Keratinocyte (primary cell): ENCODE data around the gene ZCCHC24. TPM values are rescaled to one million over a fixed set of nuclear protein-coding genes. Genes with fewer than 3 reads are reported as not detected.

ENCODE experiments used
- DNase-seq: peaks from one replicate; pipeline ENCODE4 v3.0.0-alpha.2; 2011; ENCODE audit warnings: low read depth, missing footprints, low spot score
- FAIRE-seq: peaks from 2 replicates; lab custom pipeline; 2011; peaks lifted over from hg19 to GRCh38; lab: Jason Lieb, UNC
- H2AFZ ChIP-seq: 2 replicates; pipeline ENCODE4 v1.6.0; 2012; ENCODE audit warnings: low read length, control low read depth, inconsistent platforms; ENCODE audit not compliant: control insufficient read depth
- H3K27ac ChIP-seq: 2 replicates; pipeline ENCODE4 v1.5.1; 2011; ENCODE audit warnings: low read length; ENCODE audit not compliant: control insufficient read depth, insufficient read depth
- H3K27me3 ChIP-seq: 3 replicates; pipeline ENCODE4 v1.6.0; 2011; ENCODE audit warnings: low read length; ENCODE audit not compliant: control insufficient read depth, insufficient read depth; ENCODE audit errors: extremely low read depth
- H3K36me3 ChIP-seq, 2 experiments: 2 replicates in 1 of 2; 3 replicates in 1 of 2; pipeline ENCODE4 v1.5.1; 2011; ENCODE audit warnings: low read length in 2 of 2, mild to moderate bottlenecking in 1 of 2; ENCODE audit not compliant: control insufficient read depth in 2 of 2, insufficient read depth in 2 of 2; ENCODE audit errors: extremely low read depth in 1 of 2
- H3K4me1 ChIP-seq: 3 replicates; pipeline ENCODE4 v1.5.1; 2011; ENCODE audit warnings: low read length; ENCODE audit not compliant: control insufficient read depth, insufficient read depth; ENCODE audit errors: extremely low read depth
- H3K4me2 ChIP-seq: 3 replicates; pipeline ENCODE4 v1.6.0; 2011; ENCODE audit warnings: low read depth, low read length; ENCODE audit not compliant: control insufficient read depth, insufficient read depth; ENCODE audit errors: extremely low read depth
- H3K4me3 ChIP-seq, 3 experiments: fragments of 200-600 bp in 1 of 3; sonication (generic) in 1 of 3; 2 replicates in 2 of 3; 3 replicates in 1 of 3; pipeline ENCODE4 v1.5.1; 2011 to 2016; ENCODE audit warnings: low read length in 3 of 3, mild to moderate bottlenecking in 3 of 3, control low read depth in 2 of 3, inconsistent platforms in 1 of 3, low read depth in 1 of 3, mixed read lengths in 1 of 3, mixed run types in 1 of 3, moderate library complexity in 1 of 3; ENCODE audit not compliant: control insufficient read depth in 2 of 3, insufficient read depth in 2 of 3; ENCODE audit errors: extremely low read depth in 1 of 3
- H3K79me2 ChIP-seq: 2 replicates; pipeline ENCODE4 v1.6.0; 2012; ENCODE audit warnings: low read length; ENCODE audit not compliant: control insufficient read depth, insufficient read depth
- H3K9ac ChIP-seq: 3 replicates; pipeline ENCODE4 v1.6.0; 2011; ENCODE audit warnings: low read length; ENCODE audit not compliant: control insufficient read depth, insufficient read depth; ENCODE audit errors: extremely low read depth
- H3K9me1 ChIP-seq: 3 replicates; pipeline ENCODE4 v1.6.0; 2011; ENCODE audit warnings: low read length; ENCODE audit not compliant: control insufficient read depth, insufficient read depth; ENCODE audit errors: extremely low read depth
- H3K9me3 ChIP-seq: 2 replicates; pipeline ENCODE4 v1.5.1; 2012; ENCODE audit warnings: low read depth, low read length; ENCODE audit not compliant: control insufficient read depth
- H4K20me1 ChIP-seq: 3 replicates; pipeline ENCODE4 v1.6.0; 2011; ENCODE audit warnings: low read length; ENCODE audit not compliant: control insufficient read depth, insufficient read depth; ENCODE audit errors: extremely low read depth
- CTCF ChIP-seq, 3 experiments: IDR thresholded peaks in 1 of 3; conservative IDR thresholded peaks in 1 of 3; optimal IDR thresholded peaks in 1 of 3; 2 replicates in 2 of 3; 3 replicates in 1 of 3; pipeline versions ENCODE3 to v1.5.1; 2011; ENCODE audit warnings: low read length in 3 of 3, mild to moderate bottlenecking in 3 of 3, moderate library complexity in 2 of 3, control low read depth in 1 of 3, inconsistent platforms in 1 of 3; ENCODE audit not compliant: insufficient read depth in 2 of 3; ENCODE audit errors: extremely low read depth in 1 of 3
- EZH2 ChIP-seq: IDR thresholded peaks from one replicate; pipeline ENCODE4 v1.6.1; 2012; ENCODE audit warnings: inconsistent platforms, mild to moderate bottlenecking, low read length, moderate library complexity
- dilution Hi-C: fragments of 300-500 bp; cut with MboI; formaldehyde crosslinking; loops from one replicate; pipeline ENCODE4 v1.7.0; 2020; ENCODE audit warnings: low sequenced_read_pairs; ENCODE audit not compliant: extremely low pct_ligation_motif_present
- polyA plus RNA-seq, 5 experiments: library from polyadenylated mRNA; depleted of rRNA in 3 of 5; stranded (reverse) in 3 of 5; stranded (forward) in 1 of 5; unstranded in 1 of 5; fragments of >200 nt; gene quantifications; 1 replicate in 1 of 5; 2 replicates in 3 of 5; 3 replicates in 1 of 5; pipeline versions ENCODE4 v1.2.1 to v1.2.3, GENCODE V29; 2011 to 2012; ENCODE audit warnings: missing spikeins in 2 of 5, low read depth in 1 of 5, low replicate concordance in 1 of 5

Gene ZCCHC24
- polyA plus RNA-seq, 1 donor (not counting 4 experiments of a cell fraction or from before 2014, with no cell fraction given): 0.96 TPM

GRCh38 chr10:79376751-79377556 lies 68.5 kb downstream of the ZCCHC24 start:
- no peak for TF ChIP-seq EZH2
- no peak for TF ChIP-seq CTCF (optimal IDR thresholded peaks at IDR 0.05 in 1 of 3, IDR thresholded peaks at IDR 0.05 in 1 of 3, conservative IDR thresholded peaks at IDR 0.05 in 1 of 3; ENCODE audit: extremely low read depth in 1 of 3, insufficient read depth in 2 of 3, low read length in 3 of 3)
- no peak overlapping the region for H3K4me2 ChIP-seq
- FAIRE-seq (no peak), DNase-seq (no peak)
- peaks cover 18% of the 10 kb centered on the region for H3K27me3 ChIP-seq
- H3K79me2 ChIP-seq: no peaks in the 10 kb centered on the region
- H4K20me1 ChIP-seq: no peaks in the 10 kb centered on the region
- no peaks in the 10 kb centered on the region for H3K9me3 ChIP-seq
- no peak overlapping the region for H3K4me3 ChIP-seq
- H3K36me3 ChIP-seq: no peaks in the 10 kb centered on the region
- no peak overlapping the region for H2AFZ ChIP-seq
- no peaks in the 10 kb centered on the region for H3K9me1 ChIP-seq
- no peak overlapping the region for H3K9ac ChIP-seq
- H3K27ac ChIP-seq: no peak overlapping the region
- dilution Hi-C loops: no loop called here
- H3K4me1 ChIP-seq: no peaks in the 10 kb centered on the region

GRCh38 chr10:79376078-79376628 lies 69.3 kb downstream of the ZCCHC24 start:
- no peak for DNase-seq
- dilution Hi-C loops: no loop called here
- H3K9ac ChIP-seq: no peak overlapping the region

More at GRCh38 chr10:79376078-79376628, 69.3 kb downstream of the ZCCHC24 start:
- Histone ChIP-seq H3K9me1 (no peaks in the 10 kb centered on the region), H3K79me2 (no peaks in the 10 kb centered on the region), H3K27me3 (peaks cover 15% of the 10 kb centered on the region), H3K9me3 (no peaks in the 10 kb centered on the region), H3K4me3 (no peak overlapping the region), H2AFZ (no peak overlapping the region), H3K36me3 (no peaks in the 10 kb centered on the region), H3K4me1 (no peaks in the 10 kb centered on the region), H3K4me2 (no peak overlapping the region), H4K20me1 (no peaks in the 10 kb centered on the region), H3K27ac (no peak overlapping the region)
- FAIRE-seq: no peak
- TF ChIP-seq CTCF (optimal IDR thresholded peaks at IDR 0.05 in 1 of 3, IDR thresholded peaks at IDR 0.05 in 1 of 3, conservative IDR thresholded peaks at IDR 0.05 in 1 of 3; ENCODE audit: extremely low read depth in 1 of 3, insufficient read depth in 2 of 3, low read length in 3 of 3) (no peak), EZH2 (no peak)
